Retina (tissue), 1 donor: Measurements from ENCODE around the gene KCNQ1.

Experiments used
- DNase-seq: peaks from one replicate; pipeline ENCODE4 v3.0.0-alpha.2; 2016

KCNQ1 gene

DNA sequence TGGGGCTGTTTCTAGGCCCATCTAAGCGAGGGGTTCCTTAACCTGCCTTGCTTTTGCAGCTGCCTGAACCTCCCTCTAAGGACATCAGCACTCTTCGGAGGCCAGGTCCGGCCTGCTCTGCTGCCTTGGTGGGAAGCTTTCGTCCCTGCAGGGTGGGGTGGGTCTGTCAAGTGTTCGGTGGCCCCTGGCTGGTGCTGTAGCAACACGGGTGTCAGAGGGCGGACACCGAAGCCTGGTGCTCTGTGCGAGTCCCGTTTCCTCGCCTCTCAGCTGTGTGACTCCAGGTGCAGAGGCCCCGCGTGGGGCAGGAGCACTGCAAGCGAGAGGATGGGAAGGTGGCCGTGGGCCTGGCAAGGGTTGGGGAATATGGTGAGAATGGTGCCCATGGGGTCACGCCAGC, 376.2 kb downstream of the KCNQ1 start:
- no peak for DNase-seq

DNA sequence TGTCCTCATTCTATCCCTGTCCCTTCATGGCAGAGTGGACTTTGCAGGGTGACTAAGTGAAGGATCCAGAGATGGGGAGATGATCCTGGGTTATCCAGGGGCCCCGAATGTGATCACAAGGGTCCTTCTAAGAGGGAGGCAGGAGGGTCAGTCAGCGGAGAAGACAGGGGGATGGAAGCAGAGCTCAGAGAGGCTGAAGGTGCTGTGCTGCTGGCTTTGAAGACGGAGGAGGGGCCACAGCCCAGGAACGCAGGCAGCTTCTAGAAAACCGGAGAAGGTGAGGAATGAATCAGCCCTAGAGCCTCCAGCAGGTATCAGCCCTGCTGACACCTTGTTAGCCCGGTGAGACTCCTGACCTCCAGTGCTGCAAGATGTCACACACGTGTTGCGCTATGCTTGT, 377.1 kb downstream of the KCNQ1 start:
- DNase-seq = no peak

DNA sequence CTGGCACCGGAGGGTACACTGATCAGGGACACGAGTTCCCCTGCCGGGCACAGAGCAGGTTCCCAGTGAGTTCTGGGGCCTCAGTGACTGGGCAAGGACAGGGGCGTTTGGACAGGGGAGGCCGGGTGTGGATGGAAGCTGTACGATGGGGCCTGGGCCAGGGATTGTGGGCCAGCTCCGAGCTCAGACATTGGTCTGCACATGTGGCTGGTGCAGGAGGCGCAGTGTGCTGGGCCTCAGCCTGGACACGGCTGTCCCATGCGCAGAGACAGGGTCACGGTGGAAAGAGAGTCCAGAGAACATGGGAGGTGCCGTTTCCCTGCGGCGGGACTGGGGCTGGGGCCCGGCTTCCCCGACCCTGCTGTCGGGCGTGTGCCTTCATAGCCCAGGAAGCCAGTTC, 380.0 kb downstream of the KCNQ1 start:
- DNase-seq = no peak

DNA sequence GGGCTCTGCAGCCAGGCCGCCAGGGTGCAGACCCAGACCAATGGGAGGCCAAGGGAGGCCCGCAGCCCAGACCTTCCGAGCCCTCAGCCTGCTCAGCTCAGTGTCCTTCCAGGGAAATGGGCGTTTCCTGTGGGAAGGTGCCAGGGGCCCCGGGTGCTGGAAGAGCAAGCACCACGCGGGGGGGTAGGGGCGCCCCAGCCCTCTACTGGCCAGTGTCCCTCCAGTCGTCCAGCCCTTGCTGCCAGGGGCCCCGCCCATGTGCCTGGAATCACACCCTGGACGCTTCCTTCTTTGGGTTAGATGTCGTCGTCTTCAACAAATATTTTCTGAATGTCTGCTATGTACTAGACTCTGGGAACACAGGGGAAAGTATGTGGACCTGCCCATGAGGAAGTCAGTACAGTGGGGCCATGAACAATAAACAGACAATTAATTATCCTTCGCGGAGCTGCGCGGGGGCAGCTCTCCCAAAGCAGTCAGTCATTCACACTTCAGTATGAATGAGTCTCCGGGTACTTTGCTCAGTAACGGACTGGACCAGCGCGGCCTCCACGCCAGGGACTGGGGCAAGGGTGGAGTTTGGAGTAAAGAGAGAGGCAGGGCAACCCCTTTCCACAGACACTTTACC, 380.6 kb downstream of the KCNQ1 start:
- no peak for DNase-seq

DNA sequence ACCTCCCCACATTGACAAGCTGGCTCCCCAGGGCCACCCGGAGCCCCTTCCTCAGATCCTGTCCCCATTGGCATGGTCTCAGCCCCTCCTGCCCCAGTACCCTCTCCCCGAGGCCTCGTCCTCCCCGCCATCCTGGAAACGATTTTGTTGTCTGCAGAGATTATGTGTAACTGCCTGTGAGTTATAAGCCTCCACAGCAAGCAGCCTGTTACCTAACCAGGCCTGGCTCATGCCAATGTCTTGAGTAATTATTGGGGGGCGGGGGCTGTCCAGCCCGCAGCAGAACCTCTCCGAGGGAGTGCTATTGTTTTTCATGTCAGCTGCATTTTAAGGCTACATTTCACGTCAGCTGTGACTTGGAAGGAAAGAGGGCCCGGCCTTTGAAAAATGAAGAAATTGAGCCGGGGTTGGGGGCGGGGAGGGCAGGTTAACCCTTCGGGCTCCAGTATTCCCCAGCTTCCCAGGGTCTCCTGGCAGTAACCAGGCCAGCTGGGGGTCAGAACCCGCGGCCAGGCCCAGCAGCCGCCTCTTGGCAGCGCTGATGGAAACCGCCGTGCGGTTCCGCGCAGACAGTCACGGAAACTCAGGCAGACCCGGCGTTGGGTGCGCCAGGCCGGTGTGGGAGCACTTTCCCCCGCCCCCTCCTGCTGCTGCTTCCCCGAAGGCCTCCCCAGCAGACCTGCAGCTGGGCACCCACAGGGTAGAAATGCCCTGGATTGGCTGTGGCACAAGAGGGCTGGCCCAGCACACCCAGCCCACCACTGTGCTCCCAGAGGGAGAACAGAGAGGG, 381.3 kb downstream of the KCNQ1 start:
- DNase-seq = peak; percentile 83

DNA sequence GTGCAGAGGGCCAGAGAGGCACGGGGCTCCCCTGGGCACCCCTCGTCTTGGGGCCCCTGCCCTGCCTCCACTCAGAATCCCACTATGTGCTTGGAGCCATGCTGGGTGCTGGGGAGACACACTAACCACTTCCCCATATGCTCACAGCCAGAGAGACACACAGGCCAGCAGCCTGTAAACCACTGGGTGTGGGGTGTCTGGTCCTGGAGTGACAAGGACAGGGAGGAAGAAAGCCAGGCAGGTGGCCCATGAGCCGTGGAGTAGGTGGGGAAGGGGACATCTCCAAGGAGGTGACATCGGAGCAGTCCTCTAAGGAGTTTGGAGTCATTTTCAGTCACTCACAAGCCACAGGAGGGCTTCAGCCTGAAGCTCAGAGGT, 381.9 kb downstream of the KCNQ1 start:
- DNase-seq = no peak

DNA sequence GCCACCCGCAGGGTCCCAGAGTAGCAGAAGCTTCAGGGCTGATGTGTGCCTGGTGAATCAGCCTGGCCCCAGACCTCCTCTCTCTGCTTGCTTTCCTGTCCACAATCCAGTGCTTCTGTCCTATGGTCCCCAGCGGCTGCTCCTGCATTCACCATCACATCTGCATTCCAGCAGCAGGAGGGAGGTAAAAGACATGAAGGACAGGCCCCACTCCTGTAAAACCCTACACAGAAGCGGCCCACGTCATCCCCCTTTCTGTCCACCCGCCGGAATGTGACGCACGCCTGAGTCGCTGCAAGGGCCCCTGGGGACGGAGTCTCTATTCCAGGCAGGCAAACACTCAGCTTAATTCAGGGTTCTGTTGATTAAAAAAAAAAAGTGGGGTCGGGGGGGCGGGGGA, 382.4 kb downstream of the KCNQ1 start:
- no peak for DNase-seq

DNA sequence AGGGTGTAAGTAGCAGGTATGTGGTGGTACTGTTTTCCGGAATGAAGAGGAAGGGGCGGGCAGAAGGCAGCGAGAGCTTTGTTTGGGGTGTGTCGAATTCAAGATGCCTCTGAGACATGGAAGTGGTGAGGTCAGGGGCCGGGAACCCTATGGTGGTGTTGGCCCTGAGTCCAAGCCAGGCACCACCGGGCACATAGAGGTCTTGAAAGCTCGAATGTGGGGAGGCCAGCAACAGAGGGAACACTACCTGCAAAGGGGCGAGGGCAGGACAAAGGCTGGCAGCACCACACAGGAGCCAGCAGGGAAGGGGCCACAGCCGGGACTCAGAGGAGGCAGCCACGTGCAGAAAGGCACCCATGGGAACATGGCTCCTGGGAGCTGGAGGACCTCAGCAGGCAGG, 383.0 kb downstream of the KCNQ1 start:
- no peak for DNase-seq

DNA sequence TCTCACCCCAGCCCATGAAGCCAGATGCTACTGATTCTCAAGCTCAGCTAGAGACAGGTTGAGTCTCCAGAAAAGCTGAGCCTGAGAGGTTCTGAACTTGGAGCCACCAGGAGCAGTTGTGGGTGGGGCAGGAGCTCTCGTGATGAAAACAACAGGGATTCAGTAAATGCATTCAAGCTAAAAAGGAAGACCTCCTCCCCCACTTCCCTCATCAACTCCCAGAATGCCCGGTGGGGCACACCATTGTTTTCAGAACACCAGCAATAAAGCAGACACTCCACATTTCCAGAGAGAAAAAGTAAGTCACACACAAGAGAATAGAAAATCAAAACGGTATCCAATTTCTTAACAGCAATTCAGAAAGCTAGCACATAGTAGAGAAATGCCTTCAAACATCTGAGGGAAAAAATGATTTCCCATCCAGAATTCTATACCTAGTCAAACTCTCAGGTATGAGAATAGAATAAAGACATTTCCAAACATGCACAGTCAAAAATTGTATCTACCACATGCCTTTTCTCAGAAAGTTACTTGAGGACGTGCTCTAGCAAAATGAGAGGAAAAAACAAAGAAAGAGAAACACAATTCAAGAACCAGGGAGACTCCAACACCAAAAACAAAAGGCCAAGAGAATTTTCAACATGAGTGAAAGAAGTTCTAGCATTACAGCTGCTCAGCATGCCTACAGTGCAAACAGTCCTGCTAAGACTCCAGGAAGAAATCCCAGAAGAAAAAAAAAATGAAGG, 383.9 kb downstream of the KCNQ1 start:
- DNase-seq = no peak

DNA sequence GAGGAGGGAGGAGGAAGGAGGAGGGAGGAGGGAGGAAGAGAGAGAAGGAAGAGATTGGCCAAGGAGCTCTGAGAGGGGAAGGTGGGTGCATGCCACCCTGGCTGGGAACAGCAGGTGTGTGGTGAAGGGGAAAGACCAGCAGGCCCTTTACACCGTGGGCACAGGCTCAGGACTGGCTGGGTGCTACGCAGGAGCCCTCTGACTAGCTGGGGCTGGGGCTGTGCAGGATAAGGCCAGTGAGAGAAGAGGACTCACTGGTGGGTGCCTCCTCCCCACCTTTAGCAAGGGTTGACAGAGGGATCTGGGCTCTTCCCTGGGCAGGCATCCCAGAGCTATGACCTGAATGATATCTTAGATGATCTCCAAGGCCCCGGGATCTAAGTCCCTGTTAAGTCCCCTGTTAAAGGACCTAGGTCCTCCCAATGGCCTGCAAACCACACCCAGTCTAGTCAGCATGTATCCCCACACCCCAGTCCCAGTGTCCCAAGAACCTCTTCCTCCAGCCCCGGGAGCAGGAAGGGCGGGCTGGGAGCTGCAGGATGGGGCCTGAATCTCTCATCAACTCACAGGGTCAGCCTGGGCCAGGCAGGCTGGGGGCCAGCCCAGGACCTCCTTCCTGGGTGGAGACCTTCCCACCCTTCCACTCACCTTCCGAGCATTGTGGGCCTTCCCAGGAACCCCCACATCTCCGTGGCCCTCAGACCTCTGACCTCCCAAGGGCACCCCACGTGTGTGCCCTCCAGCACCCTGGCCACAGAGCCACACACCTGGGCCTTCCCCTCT, 385.4 kb downstream of the KCNQ1 start:
- no peak for DNase-seq

DNA sequence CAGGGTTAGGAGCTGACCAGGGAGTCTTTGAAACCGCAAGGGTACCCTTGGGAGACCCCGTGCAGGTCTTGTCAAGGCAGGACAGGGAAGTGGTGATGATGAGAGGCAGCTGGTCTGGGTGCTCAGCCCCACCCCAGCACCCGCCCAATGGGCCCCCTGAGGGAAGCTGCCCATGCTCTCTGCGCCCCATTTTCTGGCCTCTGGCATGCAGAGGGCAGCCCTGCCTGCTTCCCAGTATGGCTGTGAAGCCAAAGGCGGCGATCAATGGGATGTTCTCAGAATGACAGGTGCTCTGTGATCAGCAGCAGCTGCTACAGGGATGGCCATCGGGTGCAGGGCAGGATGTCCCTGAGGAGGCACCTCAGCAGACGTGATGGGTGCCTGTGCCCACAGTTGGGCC, 386.1 kb downstream of the KCNQ1 start:
- DNase-seq = no peak

DNA sequence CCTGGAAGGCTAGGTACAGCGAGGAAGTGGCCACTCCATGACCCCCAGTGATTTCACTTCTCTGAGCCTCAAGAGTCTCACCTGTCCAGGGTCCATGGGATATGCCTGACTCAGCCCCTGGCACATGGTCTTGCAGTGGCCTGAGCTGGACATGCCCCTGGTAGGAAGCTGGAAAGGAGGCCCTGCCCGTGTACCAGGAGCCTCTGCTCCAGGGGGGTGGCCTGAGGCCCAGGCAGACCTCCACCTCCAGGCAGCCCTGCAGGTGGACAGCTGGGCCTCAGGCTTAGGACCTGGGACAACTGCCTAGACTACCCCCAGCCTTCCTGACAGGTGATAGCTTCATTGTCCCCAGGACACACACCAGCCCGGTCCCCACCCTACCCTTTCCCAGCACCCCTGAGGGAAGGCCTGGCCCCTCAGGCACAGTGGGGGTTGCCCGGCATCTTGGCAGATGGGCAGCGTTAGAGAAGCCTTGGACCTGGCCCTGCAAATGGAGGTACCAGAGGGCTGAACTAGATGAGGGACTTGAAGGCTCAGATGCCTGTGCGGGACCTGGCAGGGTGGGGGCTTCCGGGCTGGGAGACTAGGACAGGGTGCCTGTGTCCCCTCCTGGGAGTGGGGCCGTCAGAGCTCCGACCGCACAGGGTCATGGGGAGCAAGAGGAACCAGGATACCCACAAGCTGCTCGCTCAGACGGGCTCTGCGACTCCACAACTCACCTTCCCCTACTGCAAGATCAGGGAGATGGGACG, 387.1 kb downstream of the KCNQ1 start:
- DNase-seq = no peak

DNA sequence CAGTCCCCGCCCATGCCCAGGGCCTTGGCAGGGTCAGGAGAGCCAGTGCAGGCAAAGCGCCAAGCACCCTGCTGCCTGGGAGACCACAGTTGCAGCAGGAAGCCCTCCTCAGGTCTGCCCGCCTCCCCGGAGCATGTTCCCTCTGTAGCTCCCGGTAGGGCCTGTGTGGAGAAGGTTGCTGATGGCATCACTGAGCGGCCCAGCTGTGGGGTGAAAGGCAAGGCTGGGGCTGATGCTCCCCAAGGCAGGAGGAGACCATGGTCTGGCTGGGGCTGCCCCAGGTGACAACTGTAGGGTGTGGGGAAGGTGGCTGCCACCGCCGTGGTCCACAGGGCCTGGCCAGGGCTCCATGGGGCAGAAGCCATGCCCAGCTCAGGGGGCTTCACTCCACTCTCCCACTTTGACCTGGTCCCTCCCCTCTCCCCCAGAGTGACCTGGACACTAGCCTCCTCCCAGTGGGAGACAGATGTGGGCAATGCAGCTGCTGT, 387.8 kb downstream of the KCNQ1 start:
- no peak for DNase-seq

DNA sequence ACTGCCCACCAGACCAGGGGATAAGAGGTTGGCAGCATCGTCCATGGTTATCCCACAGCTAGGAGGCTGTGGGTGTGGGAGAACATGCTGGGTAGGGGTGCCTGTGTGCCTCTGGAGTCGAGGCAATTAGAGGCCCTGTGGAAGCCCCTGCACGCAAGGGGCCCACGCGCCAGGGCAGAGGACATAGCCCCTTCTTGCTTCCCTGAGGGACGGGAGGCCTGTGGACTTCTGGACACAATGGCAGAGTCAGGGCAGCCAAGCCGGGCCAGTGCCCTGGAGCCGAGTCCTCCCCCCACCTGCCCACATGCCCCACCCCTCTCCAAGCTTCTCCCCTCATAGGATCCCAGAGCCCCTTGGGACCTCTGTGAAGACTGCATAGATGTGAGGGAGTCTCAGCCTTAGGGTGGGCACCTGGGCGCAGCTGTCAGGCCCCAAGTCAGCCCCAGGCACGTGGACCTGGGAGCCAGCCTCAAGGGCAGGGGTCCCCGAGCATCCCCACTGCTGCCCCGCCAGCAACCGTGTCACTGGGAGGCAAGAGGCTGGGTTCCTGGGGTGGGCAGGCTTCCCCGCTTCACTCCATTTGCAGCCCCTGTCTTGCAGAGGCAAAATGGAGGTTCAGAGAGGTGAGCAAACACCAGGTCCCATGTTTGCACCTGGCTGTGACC, 388.4 kb downstream of the KCNQ1 start:
- no peak for DNase-seq

DNA sequence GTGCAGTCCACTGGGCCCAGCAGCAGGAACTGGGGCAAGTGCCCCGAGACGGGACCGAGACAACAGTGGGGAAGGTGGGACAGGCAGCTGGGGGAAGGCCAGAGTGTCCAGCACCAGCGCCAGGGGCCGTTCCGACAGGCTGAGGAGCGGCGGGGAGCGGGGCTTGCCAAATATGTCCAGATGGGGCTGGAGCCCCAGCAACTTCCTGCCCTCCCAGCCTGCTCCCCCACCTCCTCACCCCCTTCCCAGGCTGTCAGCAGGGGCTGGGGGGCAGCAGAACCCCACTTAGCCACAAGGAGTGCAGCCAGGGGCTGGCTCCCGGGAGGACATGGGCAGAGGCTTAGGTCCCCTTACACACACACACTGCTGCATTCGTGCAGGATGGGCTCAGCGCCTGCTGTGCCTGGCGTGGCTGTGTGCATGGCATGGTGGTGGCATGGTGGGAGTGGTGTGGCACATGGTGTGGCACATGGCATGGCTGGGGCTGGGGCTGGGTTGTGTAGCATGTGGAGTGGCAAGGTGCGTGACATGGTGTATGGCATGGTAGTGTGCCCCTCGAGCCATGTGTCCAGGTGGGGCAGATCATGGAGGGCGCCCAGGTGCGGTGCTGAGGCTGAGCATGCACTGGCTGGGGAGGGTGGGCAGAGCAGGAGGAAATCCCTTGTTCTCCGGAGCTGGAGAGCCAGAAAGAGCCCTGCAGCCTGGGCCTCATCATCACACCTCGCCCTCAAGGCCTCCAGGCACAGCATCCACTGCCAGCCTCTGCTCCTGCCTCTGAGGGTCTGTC, 389.1 kb downstream of the KCNQ1 start:
- no peak for DNase-seq

DNA sequence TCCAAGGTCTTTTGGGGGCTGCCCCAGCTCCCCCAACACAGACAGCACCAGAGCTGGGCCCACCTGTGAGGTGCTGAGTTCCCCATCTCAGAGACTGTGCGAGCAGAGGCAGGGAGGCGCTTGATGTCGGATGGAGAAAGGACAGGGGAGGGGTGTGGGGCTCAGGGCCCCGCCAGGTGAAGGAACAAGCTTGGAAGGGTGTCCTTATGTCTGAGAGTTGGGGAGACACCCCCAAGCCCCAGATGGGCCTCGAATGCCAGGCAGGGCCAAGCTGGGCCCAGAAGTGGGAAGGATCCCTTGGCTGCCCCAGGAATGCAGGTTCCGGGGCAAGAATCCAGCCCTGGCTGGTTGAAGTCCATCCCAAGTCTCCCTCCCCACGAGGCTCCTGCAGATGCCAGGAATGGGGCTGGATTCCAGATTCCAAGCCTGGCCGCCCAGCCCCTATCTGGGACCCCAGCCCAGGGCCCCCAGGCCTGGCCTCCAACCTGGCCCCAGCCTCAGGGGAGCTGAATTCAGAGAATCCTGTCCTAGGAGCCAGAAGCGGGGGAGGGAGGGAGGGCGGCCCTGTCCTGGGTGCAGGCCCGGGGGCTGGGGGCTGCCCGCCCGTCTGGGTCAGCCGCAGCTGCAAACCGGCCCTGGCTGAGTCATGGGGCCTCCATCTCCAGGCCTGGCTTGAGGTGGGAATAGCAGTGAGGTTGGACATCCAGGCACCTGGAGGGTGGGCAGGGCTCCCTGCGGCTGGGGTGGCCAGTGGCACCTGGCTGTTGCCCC, 389.9 kb downstream of the KCNQ1 start:
- no peak for DNase-seq

DNA sequence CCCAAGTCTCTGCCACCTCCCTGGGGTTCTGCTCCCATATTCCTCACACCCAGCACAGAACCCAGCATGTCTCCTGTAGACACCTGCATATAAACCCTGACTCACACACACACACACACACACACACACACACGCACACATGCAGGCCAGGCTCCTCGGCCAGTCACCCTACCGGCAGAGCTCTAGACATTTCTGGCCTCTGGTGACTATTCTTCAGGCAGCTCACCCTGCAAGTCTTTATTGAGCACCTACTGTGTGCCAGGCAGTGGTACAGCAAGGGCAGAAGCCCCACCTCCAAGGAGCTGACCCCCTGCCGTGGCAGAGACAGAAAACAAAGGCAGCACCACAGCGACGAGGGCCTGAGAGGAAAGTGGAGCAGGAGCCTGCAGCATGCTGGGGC, 390.5 kb downstream of the KCNQ1 start:
- peak; percentile 43 for DNase-seq

DNA sequence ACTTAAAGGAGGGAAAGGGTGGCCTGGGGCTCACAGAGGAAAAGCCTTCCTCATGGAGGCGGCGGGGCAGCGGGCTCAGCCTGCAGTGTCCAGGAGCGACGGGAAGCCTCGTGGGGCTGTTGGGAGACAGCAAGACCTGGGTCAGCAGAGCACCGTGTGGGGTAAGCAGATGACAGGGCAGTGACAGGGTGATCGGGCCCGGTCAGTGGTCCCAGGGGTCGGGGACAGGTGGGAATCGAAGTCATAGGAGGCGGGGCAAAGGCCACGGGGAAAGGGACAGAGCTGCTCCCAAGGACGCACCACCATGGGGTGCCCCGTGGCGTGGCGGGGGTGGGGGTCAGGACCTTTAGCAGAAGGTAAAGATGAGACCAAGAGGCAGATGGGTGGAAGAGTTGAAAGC, 390.9 kb downstream of the KCNQ1 start:
- DNase-seq = no peak

DNA sequence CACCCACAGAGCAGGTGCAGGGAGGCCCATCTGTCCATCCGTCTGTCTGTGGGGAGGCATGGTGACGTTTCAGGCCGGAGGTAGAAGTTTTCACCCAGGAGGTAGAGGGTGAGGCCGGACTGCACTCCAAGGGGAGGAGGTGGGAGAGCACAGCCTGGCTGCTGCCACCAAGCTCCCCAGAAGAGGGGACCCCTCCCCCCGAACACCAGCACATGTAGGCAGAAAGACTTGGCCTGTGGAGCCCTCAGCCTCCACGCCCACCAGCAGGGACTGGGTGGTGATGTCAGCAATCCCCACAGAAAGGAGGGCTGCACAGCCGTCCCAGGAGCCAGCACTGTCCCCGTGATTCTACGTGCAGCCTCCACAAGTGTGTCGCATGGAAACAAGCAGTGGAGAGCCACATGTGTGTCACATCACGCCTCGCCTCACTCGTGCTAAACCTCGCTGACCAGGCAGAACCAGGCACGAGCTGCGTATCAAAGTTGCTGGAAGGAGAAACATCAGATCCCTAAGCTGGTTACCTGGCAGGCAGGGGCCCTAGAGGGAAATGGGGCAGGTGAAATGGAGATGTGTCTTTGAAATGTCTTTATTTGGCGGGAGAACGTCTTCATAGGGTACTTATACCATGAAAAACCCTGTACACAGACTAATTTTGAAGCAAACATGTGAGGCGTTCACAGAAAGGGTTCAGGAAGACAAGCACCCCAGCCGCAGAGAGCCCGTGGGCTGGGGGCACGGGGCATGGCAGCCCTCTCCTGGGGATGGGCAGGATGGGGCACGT, 391.7 kb downstream of the KCNQ1 start:
- no peak for DNase-seq
